ENCODE measurements around the gene ANKH.

ANKH gene

GRCh38 chr5:14713476-14714390 is 157.8 kb downstream of the ANKH start:
- no peak for DNase-seq (ENCODE audit: low spot score)

GRCh38 chr5:14712666-14713065 is 158.9 kb downstream of the ANKH start:
- DNase-seq (ENCODE audit: low spot score) = no peak

- no peak for DNase-seq (ENCODE audit: low spot score)
Observed at GRCh38 chr5:14712131-14712530, 159.4 kb downstream of the ANKH start.

GRCh38 chr5:14710313-14710994 is 161.1 kb downstream of the ANKH start:
- DNase-seq (ENCODE audit: low spot score) = no peak

- DNase-seq (ENCODE audit: low spot score) = no peak
Observed at GRCh38 chr5:14708551-14708950, 163.0 kb downstream of the ANKH start.

- no peak for DNase-seq (ENCODE audit: low spot score)
Observed at GRCh38 chr5:14707811-14708390, 163.7 kb downstream of the ANKH start.

GRCh38 chr5:14706615-14707021 is 165.0 kb downstream of the ANKH start:
- peak; percentile 67 for DNase-seq (ENCODE audit: low spot score)

GRCh38 chr5:14705556-14705955 is 166.0 kb downstream of the ANKH start:
- no peak for DNase-seq (ENCODE audit: low spot score)

- no peak for DNase-seq (ENCODE audit: low spot score)
Observed at GRCh38 chr5:14702238-14702839, 169.2 kb downstream of the ANKH start.

- no peak for DNase-seq (ENCODE audit: low spot score)
Observed at GRCh38 chr5:14701556-14701955, 170.0 kb downstream of the ANKH start.

- DNase-seq (ENCODE audit: low spot score) = no peak
Observed at GRCh38 chr5:14700478-14701436, 170.8 kb downstream of the ANKH start.

GRCh38 chr5:14699807-14700400 is 171.7 kb downstream of the ANKH start:
- DNase-seq (ENCODE audit: low spot score) = no peak

GRCh38 chr5:14699159-14699558 is 172.4 kb downstream of the ANKH start:
- no peak for DNase-seq (ENCODE audit: low spot score)

GRCh38 chr5:14698495-14698894 is 173.1 kb downstream of the ANKH start:
- DNase-seq (ENCODE audit: low spot score) = no peak

- DNase-seq (ENCODE audit: low spot score) = no peak
Observed at GRCh38 chr5:14696851-14697250, 174.7 kb downstream of the ANKH start.

GRCh38 chr5:14696057-14696456 is 175.5 kb downstream of the ANKH start:
- no peak for DNase-seq (ENCODE audit: low spot score)

- DNase-seq (ENCODE audit: low spot score) = no peak
Observed at GRCh38 chr5:14695152-14695551, 176.4 kb downstream of the ANKH start.

GRCh38 chr5:14693070-14693469 is 178.5 kb downstream of the ANKH start:
- DNase-seq (ENCODE audit: low spot score) = no peak

- no peak for DNase-seq (ENCODE audit: low spot score)
Observed at GRCh38 chr5:14687023-14687665, 184.4 kb downstream of the ANKH start.

GRCh38 chr5:14686517-14686916 is 185.1 kb downstream of the ANKH start:
- no peak for DNase-seq (ENCODE audit: low spot score)
